ENCODE data around the gene NFKB1.

- TF ChIP-seq JUN (IDR thresholded peaks at IDR 0.05; ENCODE audit: borderline replicate concordance, low read depth, low read length) (no peak), JUN (CRISPR knock-in tag; IDR thresholded peaks at IDR 0.05; ENCODE audit: borderline replicate concordance) (no peak), ZFP30 (CRISPR knock-in tag; IDR thresholded peaks at IDR 0.05; ENCODE audit: borderline replicate concordance) (no peak), JUND (IDR thresholded peaks at IDR 0.05; ENCODE audit: borderline replicate concordance, low read depth, low read length) (no peak), JUND (tag; IDR thresholded peaks at IDR 0.05; ENCODE audit: borderline replicate concordance, low read depth, low read length) (no peak), TEAD1 (CRISPR knock-in tag; IDR thresholded peaks at IDR 0.05) (no peak), SETDB1 (IDR thresholded peaks at IDR 0.05; ENCODE audit: low read length) (no peak), SOX6 (IDR thresholded peaks at IDR 0.05) (no peak)
Measured at GRCh38 chr4:102483120-102483519, 18.0 kb upstream of the NFKB1 start.

Data from K562 (cell line).